ENCODE measurements around the gene LDLRAP1. TPM values are rescaled to one million over a fixed set of nuclear protein-coding genes. Genes with fewer than 3 reads are reported as not detected.

Gene LDLRAP1
- total RNA-seq, 1 donor from 2014 or later = 8.0 TPM

- H3K36me3 Mint-ChIP-seq (ENCODE audit: low read depth, unreplicated experiment) = no peaks in the 10 kb centered on the region
- H3K27me3 ChIP-seq (ENCODE audit: insufficient read depth, low read length) = peaks cover 55% of the 10 kb centered on the region
- peaks cover 5% of the 10 kb centered on the region for H3K4me1 ChIP-seq (ENCODE audit: insufficient read depth, low read length)
- H3K9me3 ChIP-seq (ENCODE audit: insufficient read depth, low read depth, low read length) = no peaks in the 10 kb centered on the region
- FAIRE-seq = no peak
- no peak overlapping the region for H3K9ac ChIP-seq (ENCODE audit: low read length)
- H3K36me3 ChIP-seq (ENCODE audit: insufficient read depth, low read length) = no peaks in the 10 kb centered on the region
- DNase-seq (ENCODE audit: low read depth) = no peak
- peak overlapping the region; percentile 67 for H2AFZ ChIP-seq (ENCODE audit: low read depth, low read length)
- H3K9me3 Mint-ChIP-seq (ENCODE audit: unreplicated experiment) = no peaks in the 10 kb centered on the region
- peaks cover 75% of the 10 kb centered on the region for H3K27me3 Mint-ChIP-seq (ENCODE audit: low read depth, unreplicated experiment)
- H3K4me1 Mint-ChIP-seq (ENCODE audit: low read depth, unreplicated experiment) = no peaks in the 10 kb centered on the region
- no peak overlapping the region for H3K27ac ChIP-seq (ENCODE audit: low read depth, low read length)
- H3K27ac Mint-ChIP-seq (ENCODE audit: unreplicated experiment) = no peak overlapping the region
- H3K79me2 ChIP-seq (ENCODE audit: insufficient read depth, low read length) = no peaks in the 10 kb centered on the region
- H3K4me3 ChIP-seq (ENCODE audit: insufficient read depth, low read depth, low read length) = peak overlapping the region; percentile 56
- TF ChIP-seq EZH2 (IDR thresholded peaks at IDR 0.05; ENCODE audit: insufficient read depth, low read length) (no peak), CTCF (IDR thresholded peaks at IDR 0.05; ENCODE audit: insufficient read depth, low read depth, low read length) (no peak)
- peak overlapping the region; percentile 88 for H3K4me2 ChIP-seq (ENCODE audit: low read length)
- H4K20me1 ChIP-seq (ENCODE audit: insufficient read depth, low read length) = peaks cover 13% of the 10 kb centered on the region
- H3K4me3 Mint-ChIP-seq (ENCODE audit: unreplicated experiment) = no peak overlapping the region
Observed at GRCh38 chr1:25616987-25617624, 73.7 kb downstream of the LDLRAP1 start.

GRCh38 chr1:25617625-25618432 lies 74.4 kb downstream of the LDLRAP1 start:
- H3K27me3 Mint-ChIP-seq (ENCODE audit: low read depth, unreplicated experiment) = peaks cover 75% of the 10 kb centered on the region
- no peaks in the 10 kb centered on the region for H3K79me2 ChIP-seq (ENCODE audit: insufficient read depth, low read length)
- peaks cover 50% of the 10 kb centered on the region for H3K27me3 ChIP-seq (ENCODE audit: insufficient read depth, low read length)
- H3K27ac ChIP-seq (ENCODE audit: low read depth, low read length) = no peak overlapping the region
- H3K27ac Mint-ChIP-seq (ENCODE audit: unreplicated experiment) = no peak overlapping the region
- TF ChIP-seq EZH2 (IDR thresholded peaks at IDR 0.05; ENCODE audit: insufficient read depth, low read length) (peak; percentile 85), CTCF (IDR thresholded peaks at IDR 0.05; ENCODE audit: insufficient read depth, low read depth, low read length) (no peak)
- H3K9me3 Mint-ChIP-seq (ENCODE audit: unreplicated experiment) = no peaks in the 10 kb centered on the region
- H3K9ac ChIP-seq (ENCODE audit: low read length) = no peak overlapping the region
- peak overlapping the region; percentile 67 for H2AFZ ChIP-seq (ENCODE audit: low read depth, low read length)
- no peaks in the 10 kb centered on the region for H3K4me1 Mint-ChIP-seq (ENCODE audit: low read depth, unreplicated experiment)
- H3K4me3 Mint-ChIP-seq (ENCODE audit: unreplicated experiment) = peak overlapping the region; percentile 73
- H3K36me3 Mint-ChIP-seq (ENCODE audit: low read depth, unreplicated experiment) = no peaks in the 10 kb centered on the region
- peaks cover 13% of the 10 kb centered on the region for H4K20me1 ChIP-seq (ENCODE audit: insufficient read depth, low read length)
- peak overlapping the region; percentile 88 for H3K4me2 ChIP-seq (ENCODE audit: low read length)
- H3K4me1 ChIP-seq (ENCODE audit: insufficient read depth, low read length) = peaks cover 5% of the 10 kb centered on the region
- H3K9me3 ChIP-seq (ENCODE audit: insufficient read depth, low read depth, low read length) = no peaks in the 10 kb centered on the region
- DNase-seq (ENCODE audit: low read depth) (no peak), FAIRE-seq (no peak)
- H3K36me3 ChIP-seq (ENCODE audit: insufficient read depth, low read length) = no peaks in the 10 kb centered on the region
- no peak overlapping the region for H3K4me3 ChIP-seq (ENCODE audit: insufficient read depth, low read depth, low read length)

Data from astrocyte (in vitro differentiated cells and primary cell).